Fibroblast of pulmonary artery (primary cell): ENCODE measurements around the gene CMAS.

ENCODE experiments used
- DNase-seq: peaks from one replicate; pipeline ENCODE4 v3.0.0-alpha.2; 2010; ENCODE audit warnings: low read depth
- H3K4me3 ChIP-seq: replicated peaks from 2 replicates; pipeline ENCODE4 v1.5.1; 2011; ENCODE audit warnings: low read depth, mild to moderate bottlenecking, control low read depth, low read length, moderate library complexity
- TF ChIP-seq, protein P1 (sequence below): IDR thresholded peaks from 2 replicates; pipeline ENCODE4 v1.5.1; 2011; ENCODE audit warnings: mild to moderate bottlenecking, control low read depth, low read length, inconsistent platforms; ENCODE audit errors: missing control alignments

The CMAS gene

DNA sequence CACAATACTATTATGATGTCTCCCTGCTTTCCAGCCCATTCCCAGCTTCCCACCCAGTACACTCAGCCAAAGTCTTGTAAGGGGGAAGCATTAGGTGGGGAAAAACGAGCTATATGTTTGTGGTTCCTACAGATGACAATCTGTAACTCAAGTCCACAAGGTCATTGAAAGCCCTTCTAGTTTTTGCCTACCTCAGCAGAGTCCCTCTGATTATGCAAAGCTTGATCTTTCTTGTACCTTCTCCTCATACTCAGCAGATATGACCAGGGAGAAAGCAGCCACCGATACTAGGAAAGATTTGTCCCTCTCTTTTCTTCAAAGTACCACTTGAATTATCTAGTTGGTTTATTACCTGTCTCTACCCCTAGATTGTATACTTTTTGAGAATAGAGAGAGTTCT, 10.6 kb downstream of the CMAS start:
- TF ChIP-seq, protein P1, sequence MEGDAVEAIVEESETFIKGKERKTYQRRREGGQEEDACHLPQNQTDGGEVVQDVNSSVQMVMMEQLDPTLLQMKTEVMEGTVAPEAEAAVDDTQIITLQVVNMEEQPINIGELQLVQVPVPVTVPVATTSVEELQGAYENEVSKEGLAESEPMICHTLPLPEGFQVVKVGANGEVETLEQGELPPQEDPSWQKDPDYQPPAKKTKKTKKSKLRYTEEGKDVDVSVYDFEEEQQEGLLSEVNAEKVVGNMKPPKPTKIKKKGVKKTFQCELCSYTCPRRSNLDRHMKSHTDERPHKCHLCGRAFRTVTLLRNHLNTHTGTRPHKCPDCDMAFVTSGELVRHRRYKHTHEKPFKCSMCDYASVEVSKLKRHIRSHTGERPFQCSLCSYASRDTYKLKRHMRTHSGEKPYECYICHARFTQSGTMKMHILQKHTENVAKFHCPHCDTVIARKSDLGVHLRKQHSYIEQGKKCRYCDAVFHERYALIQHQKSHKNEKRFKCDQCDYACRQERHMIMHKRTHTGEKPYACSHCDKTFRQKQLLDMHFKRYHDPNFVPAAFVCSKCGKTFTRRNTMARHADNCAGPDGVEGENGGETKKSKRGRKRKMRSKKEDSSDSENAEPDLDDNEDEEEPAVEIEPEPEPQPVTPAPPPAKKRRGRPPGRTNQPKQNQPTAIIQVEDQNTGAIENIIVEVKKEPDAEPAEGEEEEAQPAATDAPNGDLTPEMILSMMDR: no peak
- no peak for DNase-seq
- no peak overlapping the region for H3K4me3 ChIP-seq

DNA sequence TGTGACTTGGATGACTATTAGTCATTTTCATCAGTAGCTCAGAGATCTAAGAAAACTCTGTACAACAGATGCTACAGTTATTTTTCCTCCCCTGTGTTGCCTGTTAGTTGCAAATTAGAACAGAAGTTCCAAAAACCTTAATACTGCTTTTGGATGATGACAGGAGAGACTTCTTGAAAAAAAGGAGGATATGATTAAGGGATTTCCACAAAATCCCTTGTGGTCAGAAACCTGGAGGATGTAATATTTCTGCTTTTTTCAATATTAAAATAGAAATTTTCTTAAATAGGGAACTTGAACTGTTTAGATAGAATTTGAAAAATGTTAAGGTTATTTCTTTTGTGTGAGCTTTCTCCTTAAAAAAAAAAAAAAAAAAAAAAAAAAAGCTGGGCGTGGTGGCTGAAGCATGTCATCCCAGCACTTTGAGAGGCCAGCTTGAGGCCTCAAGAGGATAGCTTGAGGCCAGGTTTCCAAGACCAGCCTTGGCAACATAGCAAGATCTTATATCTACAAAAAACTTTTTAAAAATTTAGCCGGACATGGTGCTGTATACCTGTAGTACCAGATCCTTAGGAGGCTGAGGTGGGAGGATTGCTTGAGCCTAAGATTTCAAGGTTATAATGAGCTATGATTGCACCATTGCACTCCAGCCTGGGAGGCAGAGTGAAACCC, 14.1 kb downstream of the CMAS start:
- H3K4me3 ChIP-seq: no peak overlapping the region
- no peak for DNase-seq
- TF ChIP-seq, protein P1: no peak

DNA sequence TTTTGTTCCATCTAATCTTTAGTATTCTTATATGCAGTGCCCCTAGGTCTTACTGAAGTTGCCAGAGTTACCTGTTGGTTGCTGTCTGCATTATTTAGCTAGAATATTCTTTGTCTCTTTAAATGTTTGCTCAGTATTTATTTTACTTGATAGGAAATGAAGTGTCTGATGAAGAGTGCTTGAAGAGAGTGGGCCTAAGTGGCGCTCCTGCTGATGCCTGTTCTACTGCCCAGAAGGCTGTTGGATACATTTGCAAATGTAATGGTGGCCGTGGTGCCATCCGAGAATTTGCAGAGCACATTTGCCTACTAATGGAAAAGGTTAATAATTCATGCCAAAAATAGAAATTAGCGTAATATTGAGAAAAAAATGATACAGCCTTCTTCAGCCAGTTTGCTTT, 18.9 kb downstream of the CMAS start:
- H3K4me3 ChIP-seq: no peak overlapping the region
- TF ChIP-seq, protein P1: no peak
- no peak for DNase-seq

DNA sequence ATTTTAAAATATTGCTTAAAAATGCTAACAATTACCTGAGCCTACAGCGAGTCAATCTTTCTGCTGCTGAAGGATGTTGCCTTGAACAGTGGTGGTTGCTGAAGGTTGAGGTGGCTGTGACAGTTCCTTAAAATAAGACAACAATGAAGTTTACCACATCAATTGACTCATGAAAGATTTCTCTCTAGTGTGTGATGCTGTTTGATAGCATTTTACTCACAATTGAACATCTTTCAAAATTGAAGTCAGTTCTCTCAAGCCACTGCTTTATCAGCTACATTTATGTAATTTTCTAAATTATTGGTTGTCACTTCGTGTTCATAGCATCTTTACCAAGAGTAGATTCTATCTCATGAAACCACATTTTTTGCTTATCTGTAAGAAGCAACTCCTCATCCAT, 20.3 kb downstream of the CMAS start:
- TF ChIP-seq, protein P1: no peak
- DNase-seq: no peak

DNA sequence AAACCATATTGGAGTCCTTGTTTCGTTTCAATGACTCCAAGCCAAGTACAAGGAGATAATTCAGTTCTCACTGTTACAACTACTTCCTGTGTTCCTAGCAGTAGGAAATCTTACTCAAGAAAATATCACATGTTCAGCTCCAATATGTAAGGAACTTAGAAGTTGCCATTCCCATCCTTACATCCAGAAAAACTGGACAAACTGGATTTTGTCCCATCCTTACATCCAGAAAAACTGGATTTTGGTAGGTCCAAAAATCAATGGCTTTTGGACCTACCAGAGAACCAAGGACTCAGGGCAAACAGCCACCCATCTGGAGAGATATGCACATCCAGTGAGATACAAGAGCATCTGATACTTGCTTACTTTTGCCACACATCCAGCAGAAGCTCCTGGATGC, 23.8 kb downstream of the CMAS start:
- TF ChIP-seq, protein P1: no peak
- no peak overlapping the region for H3K4me3 ChIP-seq
- peak; percentile 27 for DNase-seq

More for the DNA sequence above, 20.3 kb downstream of the CMAS start:
- H3K4me3 ChIP-seq: no peak overlapping the region

DNA sequence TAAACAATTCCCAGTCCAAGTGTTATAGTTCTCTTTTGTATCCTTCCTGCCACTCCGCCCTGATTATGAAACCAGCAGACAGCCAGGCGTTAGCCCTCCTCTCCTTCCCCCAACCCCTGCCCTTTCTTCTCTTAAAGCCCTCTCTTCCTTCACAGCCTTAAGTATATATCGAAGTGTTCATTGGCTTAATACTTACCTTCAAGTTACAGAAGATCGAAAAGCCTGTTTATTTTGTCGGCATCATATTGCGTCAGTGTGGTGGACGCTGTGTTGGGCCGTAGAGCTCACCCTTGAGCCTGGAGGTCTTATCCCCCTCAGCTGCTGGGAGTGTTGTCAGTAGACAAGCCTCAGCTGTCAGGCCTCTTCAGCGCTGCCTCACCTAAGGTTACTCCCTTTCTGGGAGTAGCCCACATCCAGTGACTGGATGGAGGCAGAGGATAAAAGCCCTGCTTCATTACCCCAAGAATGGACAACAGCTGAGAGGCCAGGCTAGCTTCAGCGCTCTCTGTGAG, 36.2 kb downstream of the CMAS start:
- no peak for DNase-seq
- TF ChIP-seq, protein P1: no peak
- H3K4me3 ChIP-seq: no peak overlapping the region

DNA sequence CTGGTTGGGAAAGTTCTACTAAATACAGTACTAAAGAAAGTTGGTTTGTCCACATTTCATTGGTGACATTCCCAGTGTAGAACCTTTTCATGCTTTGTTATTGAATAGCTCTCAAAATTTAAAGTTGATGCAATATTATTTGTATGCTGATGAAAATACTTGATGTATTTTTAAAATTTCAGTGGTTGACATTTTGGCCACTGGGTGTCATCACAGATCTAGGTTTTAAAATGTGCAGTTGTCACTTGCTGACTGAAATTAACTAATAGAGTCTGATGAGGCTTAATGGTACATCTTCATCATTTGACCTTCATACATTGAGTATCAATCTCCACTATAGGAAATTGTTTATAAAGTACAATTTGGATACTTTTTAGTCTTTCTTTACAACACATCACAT, 37.1 kb downstream of the CMAS start:
- DNase-seq: peak; percentile 58
- TF ChIP-seq, protein P1: peak; percentile 40
- H3K4me3 ChIP-seq: no peak overlapping the region
